ENCODE measurements around the gene SYNE2. TPM values are rescaled to one million over a fixed set of nuclear protein-coding genes. Genes with fewer than 3 reads are reported as not detected.
A peak's percentile ranks its signal among the peaks of the same experiment; 100 is the strongest.

SYNE2 gene
- total and polyA plus RNA-seq, 2 of the 8 experiments (the other 6 are each of a cell fraction or from before 2014, with no cell fraction given), result 32.6 to 46.1 TPM

- 93% methylated on average over 2 of the region's 2 CpGs; no CpG with 5 or more reads in 1 of the 2 experiments for WGBS, 2 experiments (ENCODE audit: extremely low coverage in 1 of 2, insufficient coverage in 1 of 2, insufficient read length in 1 of 2, insufficient replicate concordance in 2 of 2, low coverage in 1 of 2, low lambda C conversion rate in 2 of 2, missing lambda C conversion rate in 1 of 2)
- H3K27me3 ChIP-seq (replicated peaks in 1 of 4; ENCODE audit: control insufficient read depth in 3 of 4, extremely low read depth in 1 of 4, insufficient read depth in 3 of 4, low read length in 3 of 4), result no peaks in the 10 kb centered on the region
- ChIA-PET CTCF (ENCODE audit: partially characterized antibody) (no interaction called here), POLR2A (ENCODE audit: partially characterized antibody) (no interaction called here)
- no peak overlapping the region for H2BK5ac ChIP-seq (ENCODE audit: low read depth, low read length)
- no peak overlapping the region for H4K8ac ChIP-seq (ENCODE audit: extremely low read depth, insufficient read depth, low read length)
- H2AFZ ChIP-seq (ENCODE audit: low read length), result no peak overlapping the region
- H3K4ac ChIP-seq (replicated peaks; ENCODE audit: insufficient read length, low read depth, low read length), result no peak overlapping the region
- H3K23me2 ChIP-seq (ENCODE audit: low read depth, low read length), result no peaks in the 10 kb centered on the region
- H3K4me1 ChIP-seq (replicated peaks in 1 of 4; ENCODE audit: control insufficient read depth in 3 of 4, insufficient read depth in 4 of 4, low read length in 3 of 4), result peaks cover 0 to 8% (median 3%) of the 10 kb centered on the region in 4 experiments; a peak in 4 of 7 replicates
- FAIRE-seq (peak; percentile 36), DNase-seq (ENCODE audit: low read depth in 1 of 2, low spot score in 2 of 2) (no peak)
- no peak overlapping the region for H3K56ac ChIP-seq (replicated peaks; ENCODE audit: insufficient read length, low read depth, low read length)
- H3K79me2 ChIP-seq (ENCODE audit: control insufficient read depth in 1 of 2, insufficient read depth in 2 of 2, low read length in 2 of 2), result no peaks in the 10 kb centered on the region
- no peak overlapping the region for H2AK5ac ChIP-seq (ENCODE audit: low read depth, low read length)
- H3K14ac ChIP-seq (ENCODE audit: insufficient read length), result no peak overlapping the region
- no peak overlapping the region for H3K27ac ChIP-seq (ENCODE audit: low read depth, low read length)
- no peak overlapping the region for H3K4me2 ChIP-seq (ENCODE audit: insufficient read depth in 1 of 2, low read depth in 2 of 2, low read length in 2 of 2)
- H4K5ac ChIP-seq (ENCODE audit: insufficient read length, low read depth, low read length), result no peak overlapping the region
- no peak overlapping the region for H3K18ac ChIP-seq (ENCODE audit: extremely low read depth, low read length)
- H4K91ac ChIP-seq (replicated peaks; ENCODE audit: insufficient read length, low read length), result no peak overlapping the region
- no peak overlapping the region; a peak in 1 of 8 replicates for H3K4me3 ChIP-seq (ENCODE audit: extremely low read depth in 1 of 4, insufficient read depth in 2 of 4, low read depth in 3 of 4, low read length in 4 of 4)
- H3K9ac ChIP-seq (replicated peaks in 1 of 4; ENCODE audit: extremely low read depth in 1 of 4, low read depth in 3 of 4, low read length in 3 of 4), result no peak overlapping the region
- H3K23ac ChIP-seq (ENCODE audit: insufficient read length), result no peak overlapping the region
- no peaks in the 10 kb centered on the region for H3K79me1 ChIP-seq (ENCODE audit: low read depth, low read length)
- no peak overlapping the region for H2BK12ac ChIP-seq (ENCODE audit: low read depth, low read length)
- H3K9me3 ChIP-seq (ENCODE audit: insufficient read depth in 2 of 2, low read depth in 1 of 2, low read length in 1 of 2), result no peaks in the 10 kb centered on the region
- H3K36me3 ChIP-seq (ENCODE audit: control insufficient read depth in 2 of 4, insufficient read depth in 4 of 4, low read length in 3 of 4), result peaks cover 0 to 10% (median under 1%) of the 10 kb centered on the region in 4 experiments; a peak in 2 of 8 replicates
- no peak overlapping the region for H2BK120ac ChIP-seq (replicated peaks; ENCODE audit: low read depth, low read length)
- no peak overlapping the region for H2BK20ac ChIP-seq (ENCODE audit: low read length)
- no peak overlapping the region for H2BK15ac ChIP-seq (ENCODE audit: low read length)
- H4K20me1 ChIP-seq (replicated peaks in 1 of 2; ENCODE audit: control insufficient read depth in 1 of 2, insufficient read depth in 2 of 2, low read length in 2 of 2), result no peaks in the 10 kb centered on the region
- TF ChIP-seq YY1 (IDR thresholded peaks at IDR 0.05; ENCODE audit: low read depth, low read length), result no peak
- no peak for TF ChIP-seq JUND (IDR thresholded peaks at IDR 0.05; ENCODE audit: low read length)
- TF ChIP-seq EP300 (IDR thresholded peaks at IDR 0.05; ENCODE audit: borderline replicate concordance in 1 of 2, low read depth in 2 of 2, low read length in 2 of 2), result no peak
- TF ChIP-seq POU5F1 (IDR thresholded peaks at IDR 0.05; ENCODE audit: low read depth, low read length), result no peak
- no peak for TF ChIP-seq CBX8 (IDR thresholded peaks at IDR 0.05; ENCODE audit: borderline replicate concordance, low read depth, low read length)
- no peak for TF ChIP-seq TBP (IDR thresholded peaks at IDR 0.05; ENCODE audit: low read depth, low read length)
- TF ChIP-seq HDAC2 (IDR thresholded peaks at IDR 0.05; ENCODE audit: borderline replicate concordance in 1 of 2, low read depth in 2 of 2, low read length in 2 of 2), result no peak
- no peak for TF ChIP-seq SAP30 (IDR thresholded peaks at IDR 0.05; ENCODE audit: insufficient read depth, insufficient replicate concordance, low read length)
- TF ChIP-seq CHD2 (IDR thresholded peaks at IDR 0.05; ENCODE audit: low read length), result no peak
- TF ChIP-seq NRF1 (IDR thresholded peaks at IDR 0.05; ENCODE audit: low read depth, low read length), result no peak
- TF ChIP-seq CREB1 (IDR thresholded peaks at IDR 0.05), result no peak
- no peak for TF ChIP-seq SP2 (IDR thresholded peaks at IDR 0.05; ENCODE audit: low read length)
- no peak for TF ChIP-seq POLR2AphosphoS5 (IDR thresholded peaks at IDR 0.05; ENCODE audit: low read depth, low read length)
- TF ChIP-seq GTF2F1 (IDR thresholded peaks at IDR 0.05; ENCODE audit: borderline replicate concordance, low read depth, low read length), result no peak
- no peak for TF ChIP-seq RFX5 (IDR thresholded peaks at IDR 0.05; ENCODE audit: borderline replicate concordance, low read depth, low read length)
- TF ChIP-seq FOSL1 (IDR thresholded peaks at IDR 0.05; ENCODE audit: insufficient read depth, low read depth, low read length), result no peak
These were observed 110.6 kb downstream of the SYNE2 start for GRCh38 chr14:63963439-63963838.

All from H1 (cell line).